Measurements from ENCODE around the gene COL6A6.
"Not testable (repeated sequence)": the region's sequence is repeated elsewhere in the genome, so short reads cannot be mapped to it uniquely, and the experiment has no call there.

The COL6A6 gene

GRCh38 chr3:130519754-130520153, 2.8 kb downstream of the COL6A6 start:
- Mint-ChIP-seq H3K4me3 (no peak overlapping the region), H3K9me3 (no peaks in the 10 kb centered on the region), H3K27me3 (peaks cover 26% of the 10 kb centered on the region), H3K36me3 (no peaks in the 10 kb centered on the region), H3K27ac (no peak overlapping the region), H3K4me1 (no peaks in the 10 kb centered on the region)

DNA sequence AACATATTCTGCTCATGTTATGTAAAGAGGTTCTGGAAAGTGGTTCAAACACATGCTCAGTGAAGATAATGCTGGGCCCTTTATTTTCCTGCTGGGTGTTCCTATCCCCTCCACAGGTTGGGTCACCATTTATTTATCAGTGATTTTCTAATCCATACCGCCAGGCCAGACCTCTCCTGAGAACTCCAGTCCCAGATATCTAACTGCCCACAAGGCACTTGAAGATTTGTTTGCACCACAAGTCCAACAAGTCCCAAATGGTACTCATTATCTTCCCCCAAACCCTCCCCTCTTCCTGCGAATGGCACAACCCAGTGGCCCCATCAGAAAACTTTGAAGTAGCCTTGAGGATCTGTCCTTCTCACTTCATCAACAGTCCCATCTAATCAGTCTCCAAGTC, 5.4 kb downstream of the COL6A6 start:
- Mint-ChIP-seq H3K27me3 (peaks cover 18% of the 10 kb centered on the region), H3K9me3 (no peaks in the 10 kb centered on the region), H3K4me1 (no peaks in the 10 kb centered on the region), H3K36me3 (no peaks in the 10 kb centered on the region), H3K27ac (no peak overlapping the region), H3K4me3 (no peak overlapping the region)

DNA sequence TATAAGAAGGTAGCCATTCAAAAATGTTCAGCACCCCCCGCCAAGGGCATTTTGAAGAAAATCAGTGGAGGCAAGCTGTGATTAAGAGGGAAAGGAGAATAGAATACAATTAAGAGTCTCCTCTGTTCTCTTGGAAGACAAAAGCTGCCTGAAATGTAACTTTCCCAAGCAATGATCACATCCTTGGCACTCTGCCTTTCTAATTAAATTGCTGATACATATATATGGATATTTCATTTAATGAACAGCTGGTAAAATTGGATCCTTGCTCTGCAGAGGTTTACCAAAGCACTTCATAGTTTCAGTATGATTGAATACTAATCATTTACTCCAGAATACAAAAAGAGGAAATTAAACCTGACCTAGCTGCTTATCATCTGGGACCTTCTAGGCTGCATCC, 10.4 kb downstream of the COL6A6 start:
- no peak overlapping the region for H3K27ac Mint-ChIP-seq

GRCh38 chr3:130528120-130528519, 11.1 kb downstream of the COL6A6 start:
- Mint-ChIP-seq H3K27me3 (peaks cover 2% of the 10 kb centered on the region), H3K27ac (no peak overlapping the region), H3K9me3 (no peaks in the 10 kb centered on the region), H3K4me1 (peaks cover 15% of the 10 kb centered on the region), H3K36me3 (no peaks in the 10 kb centered on the region), H3K4me3 (no peak overlapping the region)

More for the DNA sequence above, 10.4 kb downstream of the COL6A6 start:
- Mint-ChIP-seq H3K9me3 (no peaks in the 10 kb centered on the region), H3K4me1 (peaks cover 15% of the 10 kb centered on the region), H3K36me3 (no peaks in the 10 kb centered on the region), H3K4me3 (no peak overlapping the region), H3K27me3 (peaks cover 7% of the 10 kb centered on the region)

DNA sequence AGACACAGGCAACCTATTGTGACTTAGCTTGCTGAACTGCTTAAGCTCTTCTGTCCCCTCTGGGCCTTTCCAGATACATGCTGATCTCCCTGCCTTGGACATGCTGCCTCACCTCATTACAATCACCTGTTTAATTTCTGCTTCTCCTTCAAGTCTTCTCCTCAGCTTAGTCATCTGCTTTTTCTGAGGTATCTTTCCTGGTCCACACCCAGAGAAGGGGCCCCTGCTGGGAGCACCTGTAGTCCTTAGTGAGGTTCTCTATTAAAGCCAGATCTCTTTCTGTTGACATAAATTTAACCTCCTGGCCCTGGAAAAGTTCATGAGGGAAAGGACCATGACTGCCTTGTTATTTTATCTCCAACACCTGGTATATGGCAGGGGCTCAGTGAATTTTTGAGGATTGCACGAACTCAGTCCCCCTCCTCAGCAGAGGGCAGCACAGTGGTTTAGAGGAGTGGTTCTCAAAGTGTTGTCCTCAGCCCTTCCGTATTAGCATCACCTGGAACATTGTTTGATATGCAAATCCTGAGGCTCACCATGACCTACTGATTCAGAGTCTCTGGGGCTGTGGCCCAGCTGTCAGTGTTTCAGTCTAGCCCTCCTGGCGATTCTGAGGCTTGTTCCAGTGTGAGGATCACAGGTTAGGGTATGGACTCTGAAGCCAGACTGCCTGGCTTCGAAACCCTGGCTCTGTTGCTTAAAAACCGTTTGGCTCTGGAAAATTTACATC, 12.7 kb downstream of the COL6A6 start:
- peaks cover 15% of the 10 kb centered on the region for H3K4me1 Mint-ChIP-seq
- H3K4me3 Mint-ChIP-seq = no peak overlapping the region
- no peak overlapping the region for H3K27ac Mint-ChIP-seq
- no peaks in the 10 kb centered on the region for H3K36me3 Mint-ChIP-seq
- H3K27me3 Mint-ChIP-seq = peaks cover 2% of the 10 kb centered on the region
- H3K9me3 Mint-ChIP-seq = no peaks in the 10 kb centered on the region

DNA sequence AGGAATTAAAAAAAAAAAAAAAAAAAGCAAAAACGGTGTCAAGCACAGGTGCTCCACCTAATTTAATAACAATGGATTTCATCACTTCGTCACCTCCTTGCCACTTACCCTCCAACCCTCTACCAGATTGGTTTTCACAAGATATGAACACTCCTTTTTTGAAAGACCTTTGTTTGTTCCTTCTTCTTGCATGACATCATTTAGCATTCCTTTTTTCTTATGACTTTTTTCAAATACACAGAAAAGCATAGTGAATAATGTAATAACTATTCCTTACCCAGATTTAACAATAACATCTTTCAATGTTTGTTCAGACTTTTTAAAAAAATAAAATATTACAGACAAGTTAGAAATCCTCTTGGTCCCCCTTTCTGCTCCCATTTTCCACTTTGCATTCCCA, 16.3 kb downstream of the COL6A6 start:
- no peak overlapping the region for H3K27ac Mint-ChIP-seq
- no peaks in the 10 kb centered on the region for H3K9me3 Mint-ChIP-seq
- H3K4me3 Mint-ChIP-seq = no peak overlapping the region
- peaks cover 3% of the 10 kb centered on the region for H3K27me3 Mint-ChIP-seq
- H3K36me3 Mint-ChIP-seq = no peaks in the 10 kb centered on the region
- peaks cover 11% of the 10 kb centered on the region for H3K4me1 Mint-ChIP-seq

DNA sequence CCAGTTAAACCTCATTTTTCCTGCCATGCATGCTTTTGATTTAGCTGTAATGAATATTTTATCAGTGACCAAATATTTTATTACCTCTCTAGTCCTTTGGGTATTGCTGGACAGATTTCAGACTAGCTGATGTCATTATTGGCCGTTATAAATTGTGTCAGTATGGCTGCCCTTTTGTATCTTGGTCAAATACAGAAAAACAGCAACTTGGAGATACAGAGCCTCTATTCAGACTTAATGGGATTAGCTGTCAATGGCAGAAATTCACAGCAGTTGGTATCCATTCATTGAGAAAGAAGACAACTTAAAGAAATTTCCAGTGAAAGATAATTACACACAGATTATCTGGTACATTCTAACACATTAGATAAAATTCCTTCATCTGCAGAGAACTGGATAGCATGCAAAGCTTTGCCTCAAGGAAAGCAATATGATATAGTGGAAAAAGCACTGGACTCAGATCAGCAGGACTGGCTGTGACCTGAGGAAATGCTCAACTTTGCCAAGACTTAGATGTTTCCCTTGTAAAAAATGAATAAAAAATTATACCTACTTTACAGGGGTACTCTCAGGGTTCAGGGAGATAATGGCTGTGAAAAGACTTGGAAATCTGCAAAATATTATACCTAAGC, 20.8 kb downstream of the COL6A6 start:
- H3K9me3 Mint-ChIP-seq = no peaks in the 10 kb centered on the region
- H3K4me3 Mint-ChIP-seq = no peak overlapping the region
- H3K27ac Mint-ChIP-seq = no peak overlapping the region
- no peaks in the 10 kb centered on the region for H3K4me1 Mint-ChIP-seq
- H3K36me3 Mint-ChIP-seq = no peaks in the 10 kb centered on the region
- H3K27me3 Mint-ChIP-seq = peaks cover 3% of the 10 kb centered on the region

DNA sequence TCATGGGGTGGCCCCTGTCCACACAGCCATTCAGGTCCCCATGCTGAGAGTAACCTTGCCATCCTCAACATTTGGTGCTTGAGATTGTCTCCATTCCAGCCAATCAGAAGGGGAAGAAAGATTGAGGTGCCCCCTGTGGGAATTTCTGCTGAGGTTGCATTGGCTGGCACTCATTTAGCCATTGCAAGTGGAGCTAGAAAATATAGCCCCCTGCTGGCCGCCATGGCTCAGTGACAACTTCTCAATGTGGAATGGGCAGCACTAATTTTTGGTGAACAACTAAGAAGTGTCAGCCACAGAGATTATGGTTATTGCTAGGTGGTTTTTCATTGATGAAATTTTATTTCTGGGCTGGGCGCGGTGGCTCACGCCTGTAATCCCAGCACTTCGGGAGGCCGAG, 22.0 kb downstream of the COL6A6 start:
- Mint-ChIP-seq H3K27me3 (peaks cover 3% of the 10 kb centered on the region), H3K4me3 (no peak overlapping the region), H3K9me3 (no peaks in the 10 kb centered on the region), H3K27ac (no peak overlapping the region), H3K36me3 (no peaks in the 10 kb centered on the region), H3K4me1 (no peaks in the 10 kb centered on the region)

DNA sequence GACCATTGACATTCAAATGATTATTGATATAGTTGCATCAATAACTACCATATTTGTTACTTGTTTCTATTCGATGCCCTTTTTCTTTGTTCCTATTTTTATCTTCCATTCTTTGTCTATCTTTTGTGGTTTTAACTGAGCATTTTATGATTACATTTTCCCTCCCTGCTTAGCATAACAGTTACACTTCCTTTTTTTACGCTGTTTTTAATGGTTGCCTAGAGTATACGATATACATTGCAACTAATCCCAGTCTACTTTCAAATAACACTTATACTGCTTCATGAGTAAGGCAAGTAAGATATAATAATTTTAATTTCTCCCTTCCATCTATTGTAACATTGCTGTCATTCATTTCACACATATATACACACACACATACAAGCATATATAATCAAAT, 26.3 kb downstream of the COL6A6 start:
- Mint-ChIP-seq H3K9me3 (no peaks in the 10 kb centered on the region), H3K4me1 (no peaks in the 10 kb centered on the region), H3K27ac (no peak overlapping the region), H3K36me3 (no peaks in the 10 kb centered on the region), H3K4me3 (no peak overlapping the region), H3K27me3 (peaks cover 2% of the 10 kb centered on the region)

DNA sequence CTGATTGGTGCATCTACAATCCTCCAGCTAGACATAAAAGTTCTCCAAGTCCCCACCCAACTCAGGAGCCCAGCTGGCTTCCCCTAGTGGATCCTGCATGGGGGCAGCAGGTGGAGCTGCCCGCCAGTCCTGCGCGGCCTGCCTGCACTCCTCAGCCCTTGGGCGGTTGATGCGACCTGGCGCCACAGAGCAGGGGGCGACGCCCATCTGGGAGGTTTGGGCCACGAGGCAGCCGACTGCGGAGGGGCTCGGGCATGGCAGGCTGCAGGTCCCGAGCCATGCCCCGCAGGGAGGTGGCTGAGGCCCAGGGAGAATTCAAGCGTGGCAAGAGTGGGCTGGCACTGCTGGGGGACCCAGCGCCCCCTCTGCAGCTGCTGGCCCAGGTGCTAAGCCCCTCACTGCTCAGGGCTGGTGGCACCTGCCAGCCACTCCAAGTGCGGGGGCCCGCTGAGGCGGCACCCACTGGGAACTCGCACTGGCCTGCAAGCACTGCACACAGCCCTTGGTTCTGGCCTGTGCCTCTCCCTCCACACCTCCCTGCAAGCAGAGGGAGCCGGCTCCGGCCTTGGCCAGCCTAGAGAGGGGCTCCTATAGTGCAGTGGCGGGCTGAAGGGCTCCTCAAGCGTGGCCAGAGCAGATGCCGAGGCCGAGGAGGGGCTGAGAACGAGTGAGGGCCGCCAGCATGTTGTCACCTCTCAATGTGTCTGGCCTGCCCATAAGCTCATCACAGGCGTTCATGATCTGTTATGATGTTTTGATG, 30.1 kb downstream of the COL6A6 start:
- no peaks in the 10 kb centered on the region for H3K9me3 Mint-ChIP-seq
- H3K27me3 Mint-ChIP-seq = peaks cover 2% of the 10 kb centered on the region
- H3K4me3 Mint-ChIP-seq = no peak overlapping the region
- H3K27ac Mint-ChIP-seq = no peak overlapping the region
- no peaks in the 10 kb centered on the region for H3K4me1 Mint-ChIP-seq
- H3K36me3 Mint-ChIP-seq = no peaks in the 10 kb centered on the region

- not testable (repeated sequence) for H3K4me1 Mint-ChIP-seq, H3K9me3 Mint-ChIP-seq, H3K36me3 Mint-ChIP-seq, H3K4me3 Mint-ChIP-seq, H3K27ac Mint-ChIP-seq, H3K27me3 Mint-ChIP-seq
Measured at GRCh38 chr3:130547680-130548065, 30.7 kb downstream of the COL6A6 start.

GRCh38 chr3:130548356-130548755, 31.4 kb downstream of the COL6A6 start:
- Mint-ChIP-seq H3K36me3 (no peaks in the 10 kb centered on the region), H3K27ac (no peak overlapping the region), H3K9me3 (no peaks in the 10 kb centered on the region), H3K4me3 (no peak overlapping the region), H3K27me3 (peaks cover 2% of the 10 kb centered on the region), H3K4me1 (no peaks in the 10 kb centered on the region)

DNA sequence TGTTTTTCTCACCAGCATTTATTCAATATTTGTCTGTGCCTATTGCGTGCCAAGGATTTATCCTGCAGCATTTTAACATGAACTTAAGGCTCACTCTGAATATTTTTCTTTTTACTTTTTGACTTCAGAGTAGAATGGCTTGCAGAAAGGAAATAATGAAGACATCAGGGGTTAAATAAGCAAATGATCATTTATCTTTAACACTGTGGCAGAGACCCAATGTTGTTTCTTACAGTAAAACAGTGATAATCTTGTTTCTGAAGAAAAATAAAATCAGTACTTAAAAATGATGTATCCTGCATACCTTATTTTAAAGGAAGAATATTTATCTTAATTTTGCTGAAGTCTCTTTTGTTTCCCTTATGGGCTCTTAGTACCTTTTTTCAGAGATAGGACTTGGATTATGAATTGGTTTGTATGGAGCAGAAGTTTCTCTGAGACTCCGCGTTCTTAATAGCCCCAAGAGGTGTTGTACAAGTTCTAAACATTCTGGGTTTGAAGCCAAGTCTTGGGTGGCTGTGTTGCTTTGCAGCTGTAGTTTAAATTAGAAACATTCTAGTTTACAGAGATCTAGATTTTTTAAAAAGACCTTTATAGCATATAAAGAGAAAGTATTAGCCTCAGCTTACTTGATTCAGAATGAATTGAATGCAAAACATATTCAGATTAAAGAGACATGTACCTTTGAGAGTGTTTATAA, 40.5 kb downstream of the COL6A6 start:
- Mint-ChIP-seq H3K9me3 (no peaks in the 10 kb centered on the region), H3K27ac (no peak overlapping the region), H3K36me3 (no peaks in the 10 kb centered on the region), H3K4me3 (no peak overlapping the region), H3K4me1 (no peaks in the 10 kb centered on the region), H3K27me3 (peaks cover 12% of the 10 kb centered on the region)

GRCh38 chr3:130558366-130558765, 41.4 kb downstream of the COL6A6 start:
- H3K27ac Mint-ChIP-seq = no peak overlapping the region
- no peaks in the 10 kb centered on the region for H3K4me1 Mint-ChIP-seq
- H3K9me3 Mint-ChIP-seq = no peaks in the 10 kb centered on the region
- H3K36me3 Mint-ChIP-seq = no peaks in the 10 kb centered on the region
- H3K27me3 Mint-ChIP-seq = peaks cover 12% of the 10 kb centered on the region
- H3K4me3 Mint-ChIP-seq = no peak overlapping the region

GRCh38 chr3:130565224-130565623, 48.2 kb downstream of the COL6A6 start:
- H3K4me3 Mint-ChIP-seq = no peak overlapping the region

More at GRCh38 chr3:130565224-130565623, 48.2 kb downstream of the COL6A6 start:
- peaks cover 6% of the 10 kb centered on the region for H3K27me3 Mint-ChIP-seq
- H3K27ac Mint-ChIP-seq = no peak overlapping the region
- no peaks in the 10 kb centered on the region for H3K9me3 Mint-ChIP-seq
- H3K36me3 Mint-ChIP-seq = no peaks in the 10 kb centered on the region
- no peaks in the 10 kb centered on the region for H3K4me1 Mint-ChIP-seq
